KG1 (cell line): ENCODE measurements around the gene HINT1.

Experiments used
- DNase-seq: peaks from one replicate; lab custom pipeline; 2025; lab: John Stamatoyannopoulos, UW

The HINT1 gene

DNA sequence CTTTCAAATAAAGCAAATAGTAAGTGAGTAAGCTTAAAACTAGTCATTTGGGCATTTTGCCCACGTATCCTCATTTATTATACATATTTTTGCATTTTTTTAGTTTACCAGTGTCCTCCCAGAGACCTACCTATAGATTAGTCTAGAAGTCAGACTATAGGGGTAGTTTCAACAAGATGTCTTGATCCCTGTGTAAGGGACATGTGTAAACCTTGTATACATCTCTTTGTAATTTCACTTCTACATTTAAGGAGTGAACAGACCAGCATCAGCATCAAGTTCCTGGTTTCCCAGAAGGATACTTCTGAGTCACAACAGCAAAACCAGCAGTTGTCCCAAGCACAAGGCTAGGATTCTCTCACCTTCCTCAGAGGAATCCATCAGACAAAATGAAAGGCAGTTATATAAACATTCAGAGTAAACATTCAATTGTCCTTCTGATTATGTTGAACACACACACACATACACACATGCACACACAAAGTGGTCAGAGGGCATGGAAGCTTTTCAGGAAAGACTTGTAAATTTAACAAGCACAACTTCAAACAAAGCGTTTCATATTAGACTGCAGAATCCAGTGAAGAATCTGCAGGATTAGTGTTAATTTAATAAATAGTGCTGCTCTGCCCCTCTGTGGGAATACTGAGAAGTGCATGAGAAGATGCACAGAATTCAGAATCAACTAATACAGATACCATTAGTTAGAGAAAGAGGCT, 55.4 kb downstream of the HINT1 start:
- DNase-seq, result peak; percentile 4
